ENCODE measurements around the gene EIF2B4. TPM values are rescaled to one million over a fixed set of nuclear protein-coding genes. Genes with fewer than 3 reads are reported as not detected.

Gene EIF2B4
- total and polyA plus RNA-seq, 2 of the 8 experiments (the other 6 are each of a cell fraction or from before 2014, with no cell fraction given) = 60.0 to 63.2 TPM

DNA sequence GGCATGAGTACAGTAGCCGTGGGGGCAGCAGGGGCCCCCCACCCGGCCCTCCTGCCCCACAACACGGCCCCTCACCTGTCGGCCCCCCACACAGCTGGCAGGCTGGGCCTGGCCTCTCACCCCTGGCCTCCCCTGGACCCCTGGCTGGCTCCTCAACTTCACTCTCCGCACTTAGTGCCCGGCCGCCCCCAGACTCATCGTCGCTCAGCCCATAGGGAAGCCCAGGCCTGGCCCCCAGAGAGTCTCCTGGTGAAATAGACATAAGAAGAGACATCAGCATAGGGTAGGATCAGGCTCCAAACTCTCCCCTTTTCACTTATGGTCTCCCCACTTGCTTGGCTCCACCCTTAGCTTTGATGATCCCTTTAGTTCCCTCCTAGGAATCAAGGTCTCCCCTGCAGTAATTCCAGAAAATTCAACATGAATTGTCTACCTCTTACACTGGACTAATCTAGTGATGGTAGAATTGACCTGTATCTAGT lies 8.7 kb upstream of the EIF2B4 start (continued):
- TF ChIP-seq BACH1 (IDR thresholded peaks at IDR 0.05; ENCODE audit: low read length) (no peak), GTF2F1 (IDR thresholded peaks at IDR 0.05; ENCODE audit: borderline replicate concordance, low read depth, low read length) (no peak)
